NT2/D1 (cell line): Measurements from ENCODE around the gene RIPK3.

Experiments used
- SUZ12 ChIP-seq: IDR thresholded peaks from 2 replicates; pipeline ENCODE4 v1.6.1; 2011; ENCODE audit not compliant: insufficient read length, insufficient read depth; ENCODE audit errors: extremely low read depth
- YY1 ChIP-seq: IDR thresholded peaks from 2 replicates; pipeline ENCODE4 v1.6.1; 2011; ENCODE audit not compliant: insufficient read length, insufficient read depth
- ZNF274 ChIP-seq: IDR thresholded peaks from 2 replicates; pipeline ENCODE4 v1.6.1; 2011; ENCODE audit warnings: mild to moderate bottlenecking, low read depth, low read length

DNA sequence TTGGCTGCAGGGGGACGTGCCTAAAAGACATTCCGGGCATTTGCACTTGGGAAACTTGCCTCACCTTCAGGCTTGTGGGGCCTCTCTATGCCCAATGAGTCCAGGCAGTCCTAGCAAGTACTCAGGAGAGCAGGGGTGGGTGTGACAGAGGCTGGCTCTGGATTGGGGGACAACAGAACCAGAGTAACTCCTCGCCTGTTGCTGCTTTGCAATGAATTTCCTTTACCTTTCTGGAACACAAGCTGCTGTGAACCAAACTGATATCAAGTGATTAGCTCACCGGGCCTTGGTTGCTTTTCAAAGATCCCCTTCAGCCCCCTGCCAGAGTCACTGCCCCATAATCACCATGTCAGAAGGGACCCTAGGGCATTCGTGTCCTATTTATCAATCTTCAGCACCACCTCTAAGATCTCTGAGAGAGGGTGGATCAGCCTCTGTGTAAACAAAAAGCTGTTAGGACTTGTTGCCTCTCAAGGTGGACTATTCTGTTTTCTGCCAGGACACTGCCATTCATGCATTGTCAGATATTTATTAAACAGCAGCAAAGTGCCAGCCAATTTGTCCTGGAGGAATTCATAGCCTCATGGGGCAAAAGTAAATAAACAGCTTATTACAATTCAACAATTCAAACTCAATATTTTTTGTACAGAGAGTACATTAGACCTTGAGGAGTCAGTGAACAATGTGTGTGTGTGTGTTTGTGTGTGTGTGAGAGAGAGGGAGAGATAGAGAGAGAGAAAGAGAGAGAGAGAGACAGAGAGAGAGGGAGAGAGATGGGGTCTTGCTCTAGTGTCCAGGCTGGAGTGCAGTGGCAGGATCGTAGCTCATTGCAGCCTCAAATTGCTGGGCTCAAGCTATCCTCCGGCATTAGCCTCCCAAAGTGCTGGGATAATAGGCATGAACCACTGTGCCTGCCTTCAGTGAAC lies 39.5 kb upstream of the RIPK3 start:
- no peak for TF ChIP-seq YY1
- TF ChIP-seq ZNF274 = no peak
- no peak for TF ChIP-seq SUZ12
